H9 (cell line): Measurements from ENCODE around the gene TNRC18. TPM values are rescaled to one million over a fixed set of nuclear protein-coding genes. Genes with fewer than 3 reads are reported as not detected.

Experiments
- DNase-seq: peaks from one replicate; pipeline ENCODE4 v3.0.0-alpha.2; 2017
- H2AFZ ChIP-seq: one replicate; pipeline ENCODE4 v1.6.1; 2013; ENCODE audit warnings: mild to moderate bottlenecking, low read length, control low read depth, moderate library complexity
- H2AK5ac ChIP-seq: 2 replicates; pipeline ENCODE4 v1.6.1; 2013; ENCODE audit warnings: low read length, control low read depth, mixed read lengths; ENCODE audit not compliant: insufficient read length
- H2BK120ac ChIP-seq: one replicate; pipeline ENCODE4 v1.6.1; 2013; ENCODE audit warnings: low read depth, mild to moderate bottlenecking, low read length, control low read depth, inconsistent platforms; ENCODE audit not compliant: poor library complexity, severe bottlenecking
- H2BK12ac ChIP-seq: 2 replicates; pipeline ENCODE4 v1.6.1; 2013; ENCODE audit warnings: low read length, control low read depth, mixed read lengths, low read depth; ENCODE audit not compliant: insufficient read length
- H2BK15ac ChIP-seq: 2 replicates; pipeline ENCODE4 v1.6.1; 2013; ENCODE audit warnings: low read depth, low read length, control low read depth
- H2BK20ac ChIP-seq: one replicate; pipeline ENCODE4 v1.6.1; 2013; ENCODE audit warnings: low read depth, mild to moderate bottlenecking, low read length, control low read depth, inconsistent platforms; ENCODE audit not compliant: poor library complexity, severe bottlenecking
- H2BK5ac ChIP-seq: 2 replicates; pipeline ENCODE4 v1.6.1; 2013; ENCODE audit warnings: low read length, control low read depth, mixed read lengths; ENCODE audit not compliant: insufficient read length
- H3K14ac ChIP-seq: 2 replicates; pipeline ENCODE4 v1.6.1; 2013; ENCODE audit warnings: low read length, control low read depth; ENCODE audit not compliant: insufficient read depth
- H3K18ac ChIP-seq: 2 replicates; pipeline ENCODE4 v1.6.1; 2013; ENCODE audit warnings: low read depth, mild to moderate bottlenecking, mixed read lengths, low read length, control low read depth; ENCODE audit not compliant: insufficient read length
- H3K23ac ChIP-seq: 2 replicates; pipeline ENCODE4 v1.6.1; 2013; ENCODE audit warnings: low read length, control low read depth, mixed read lengths, low read depth; ENCODE audit not compliant: insufficient read length
- H3K23me2 ChIP-seq: 2 replicates; pipeline ENCODE4 v1.6.1; 2013; ENCODE audit warnings: low read depth, mild to moderate bottlenecking, mixed read lengths, low read length, control low read depth; ENCODE audit not compliant: insufficient read length, poor library complexity, severe bottlenecking
- H3K27ac ChIP-seq: 2 replicates; pipeline ENCODE4 v1.5.1; 2013; ENCODE audit warnings: low read length, control low read depth, mixed read lengths, low read depth; ENCODE audit not compliant: insufficient read length
- H3K27me3 ChIP-seq: 2 replicates; pipeline ENCODE4 v1.6.1; 2013; ENCODE audit warnings: low read length, control low read depth, inconsistent platforms; ENCODE audit not compliant: insufficient read depth
- H3K4ac ChIP-seq: 2 replicates; pipeline ENCODE4 v1.6.1; 2013; ENCODE audit warnings: low read depth, mild to moderate bottlenecking, control low read depth, inconsistent platforms, low read length, moderate library complexity
- H3K4me1 ChIP-seq: 2 replicates; pipeline ENCODE4 v1.6.1; 2013; ENCODE audit warnings: low read length, control low read depth, inconsistent platforms; ENCODE audit not compliant: insufficient read depth
- H3K4me2 ChIP-seq: 2 replicates; pipeline ENCODE4 v1.6.1; 2013; ENCODE audit warnings: low read length, control low read depth, mixed read lengths; ENCODE audit not compliant: insufficient read length, insufficient read depth
- H3K56ac ChIP-seq: 2 replicates; pipeline ENCODE4 v1.6.1; 2013; ENCODE audit warnings: low read depth, mild to moderate bottlenecking, mixed read lengths, low read length, control low read depth; ENCODE audit not compliant: insufficient read length
- H3K79me1 ChIP-seq: 2 replicates; pipeline ENCODE4 v1.6.1; 2013; ENCODE audit warnings: low read depth, mild to moderate bottlenecking, moderate library complexity, low read length, control low read depth, inconsistent platforms; ENCODE audit not compliant: insufficient read depth, poor library complexity, severe bottlenecking
- H3K79me2 ChIP-seq: 2 replicates; pipeline ENCODE4 v1.6.1; 2013; ENCODE audit warnings: low read length, control low read depth, inconsistent platforms; ENCODE audit not compliant: insufficient read depth
- H3K9ac ChIP-seq: 2 replicates; pipeline ENCODE4 v1.6.1; 2013; ENCODE audit warnings: low read length, control low read depth, mixed read lengths; ENCODE audit not compliant: insufficient read length; ENCODE audit errors: extremely low read depth
- H3K9me3 ChIP-seq: one replicate; pipeline ENCODE4 v1.6.1; 2013; ENCODE audit warnings: low read depth, low read length, inconsistent platforms; ENCODE audit not compliant: control insufficient read depth
- H3T11ph ChIP-seq: one replicate; pipeline ENCODE4 v1.6.1; 2013; ENCODE audit warnings: mild to moderate bottlenecking, low read length, control low read depth, inconsistent platforms
- H4K20me1 ChIP-seq: one replicate; pipeline ENCODE4 v1.6.1; 2013; ENCODE audit not compliant: control insufficient read depth, insufficient read length, insufficient read depth
- H4K5ac ChIP-seq: 2 replicates; pipeline ENCODE4 v1.6.1; 2013; ENCODE audit warnings: low read depth, mild to moderate bottlenecking, mixed read lengths, low read length, control low read depth; ENCODE audit not compliant: insufficient read length
- H4K8ac ChIP-seq: replicated peaks from 2 replicates; pipeline ENCODE4 v1.6.1; 2013; ENCODE audit warnings: low read length, control low read depth, mixed read lengths, low read depth; ENCODE audit not compliant: insufficient read length
- H4K91ac ChIP-seq: 2 replicates; pipeline ENCODE4 v1.6.1; 2013; ENCODE audit warnings: low read depth, mild to moderate bottlenecking, moderate library complexity, mixed read lengths, low read length, control low read depth; ENCODE audit not compliant: insufficient read length
- H3K27ac Mint-ChIP-seq, 3 experiments: 2 replicates in 2 of 3; 3 replicates in 1 of 3; pipeline ENCODE4 v1.8.0; 2020 to 2021; ENCODE audit warnings: mixed read lengths in 3 of 3, mild to moderate bottlenecking in 1 of 3, moderate library complexity in 1 of 3
- H3K27me3 Mint-ChIP-seq: 2 replicates; pipeline ENCODE4 v1.8.0; 2021; ENCODE audit warnings: low read depth, mild to moderate bottlenecking, moderate library complexity, mixed read lengths
- H3K36me3 Mint-ChIP-seq, 3 experiments: 2 replicates in 2 of 3; 3 replicates in 1 of 3; pipeline ENCODE4 v1.8.0; 2020 to 2021; ENCODE audit warnings: low read depth in 3 of 3, mixed read lengths in 3 of 3; ENCODE audit not compliant: insufficient read depth in 1 of 3
- H3K4me1 Mint-ChIP-seq, 2 experiments: 2 replicates each; pipeline ENCODE4 v1.8.0; 2020; ENCODE audit warnings: mixed read lengths in 2 of 2
- H3K4me3 Mint-ChIP-seq, 2 experiments: 2 replicates in 1 of 2; 3 replicates in 1 of 2; pipeline ENCODE4 v1.8.0; 2020 to 2021; ENCODE audit warnings: mild to moderate bottlenecking in 2 of 2, mixed read lengths in 2 of 2, moderate library complexity in 1 of 2
- H3K9me3 Mint-ChIP-seq, 2 experiments: 2 replicates in 1 of 2; 3 replicates in 1 of 2; pipeline ENCODE4 v1.8.0; 2020; ENCODE audit warnings: mild to moderate bottlenecking in 2 of 2, mixed read lengths in 2 of 2, moderate library complexity in 1 of 2
- CTCF ChIP-seq: fragments of 200-600 bp; sonication (generic); conservative IDR thresholded peaks from 3 replicates; pipeline ENCODE4 v1.8.0; 2021; ENCODE audit warnings: antibody characterized with exemption, mild to moderate bottlenecking
- WGBS: extraction: QIAGEN DNeasy Blood & Tissue Kit; methylation state at CpG from one replicate; pipeline ENCODE4 v1.1.7; 2013; ENCODE audit warnings: missing lambda C conversion rate, low lambda C conversion rate, mixed read lengths; ENCODE audit not compliant: insufficient read length; ENCODE audit errors: extremely low coverage; 5-methylcytosine and 5-hydroxymethylcytosine counted together
- total RNA-seq: library from RNA; stranded (reverse); gene quantifications from 2 replicates; pipeline ENCODE4 v1.2.1, GENCODE V29; 2021

The TNRC18 gene
- total RNA-seq, 1 experiment from 2014 or later, result 21.2 TPM

- Histone ChIP-seq H4K20me1 (no peaks in the 10 kb centered on the region), H4K5ac (no peak overlapping the region), H2BK5ac (no peak overlapping the region), H3T11ph (no peak overlapping the region), H2BK12ac (no peak overlapping the region), H2BK15ac (no peak overlapping the region), H3K23ac (no peak overlapping the region), H3K4ac (no peak overlapping the region), H3K79me2 (no peaks in the 10 kb centered on the region), H2AK5ac (no peak overlapping the region), H3K27me3 (no peaks in the 10 kb centered on the region), H4K91ac (no peak overlapping the region), H4K8ac (no peak overlapping the region), H3K56ac (no peak overlapping the region), H3K27ac (no peak overlapping the region), H3K79me1 (no peaks in the 10 kb centered on the region), H3K4me2 (no peak overlapping the region), H2BK120ac (no peak overlapping the region), H3K14ac (no peak overlapping the region), H2AFZ (no peak overlapping the region), H3K4me1 (no peaks in the 10 kb centered on the region), H3K9ac (no peak overlapping the region), H2BK20ac (no peak overlapping the region), H3K9me3 (no peaks in the 10 kb centered on the region), H3K18ac (no peak overlapping the region), H3K23me2 (no peaks in the 10 kb centered on the region)
- Mint-ChIP-seq H3K27ac (no peak overlapping the region; a peak in 1 of 7 replicates), H3K27me3 (peaks cover 4% of the 10 kb centered on the region), H3K36me3 (peaks cover 0 to 16% (median 7%) of the 10 kb centered on the region in 3 experiments; a peak in 3 of 7 replicates), H3K4me1 (no peaks in the 10 kb centered on the region), H3K4me3 (no peak overlapping the region), H3K9me3 (no peaks in the 10 kb centered on the region)
- DNase-seq, result no peak
- WGBS, result no CpG with 5 or more reads among the region's 18 CpGs
- TF ChIP-seq CTCF, result no peak
Measured at GRCh38 chr7:5303061-5303460, 120.6 kb downstream of the TNRC18 start.
